ENCODE data around the gene DVL2.

DNA sequence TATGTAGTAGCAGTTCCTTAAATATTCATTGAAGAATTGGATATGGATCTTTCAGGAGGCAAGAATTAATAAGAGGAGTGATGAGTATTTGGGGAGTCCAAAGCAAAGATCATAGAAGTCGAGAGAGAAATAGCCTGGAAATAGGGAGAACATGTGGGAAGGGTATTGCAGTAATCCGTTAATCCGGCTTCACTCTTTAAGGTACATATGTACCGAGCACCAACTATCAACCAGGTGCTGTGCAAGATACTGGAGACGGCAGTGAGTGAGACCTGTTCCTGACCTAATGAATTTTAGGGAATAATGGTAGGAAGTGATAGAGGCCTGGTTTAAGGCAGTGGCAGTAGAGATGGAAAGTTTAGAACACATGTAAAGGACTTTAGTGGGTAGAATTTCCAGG, 18.8 kb upstream of the DVL2 start:
- TF ChIP-seq ZNF660 (tag by site-specific recombination; IDR thresholded peaks at IDR 0.05), result no peak
- TF ChIP-seq, protein P1, sequence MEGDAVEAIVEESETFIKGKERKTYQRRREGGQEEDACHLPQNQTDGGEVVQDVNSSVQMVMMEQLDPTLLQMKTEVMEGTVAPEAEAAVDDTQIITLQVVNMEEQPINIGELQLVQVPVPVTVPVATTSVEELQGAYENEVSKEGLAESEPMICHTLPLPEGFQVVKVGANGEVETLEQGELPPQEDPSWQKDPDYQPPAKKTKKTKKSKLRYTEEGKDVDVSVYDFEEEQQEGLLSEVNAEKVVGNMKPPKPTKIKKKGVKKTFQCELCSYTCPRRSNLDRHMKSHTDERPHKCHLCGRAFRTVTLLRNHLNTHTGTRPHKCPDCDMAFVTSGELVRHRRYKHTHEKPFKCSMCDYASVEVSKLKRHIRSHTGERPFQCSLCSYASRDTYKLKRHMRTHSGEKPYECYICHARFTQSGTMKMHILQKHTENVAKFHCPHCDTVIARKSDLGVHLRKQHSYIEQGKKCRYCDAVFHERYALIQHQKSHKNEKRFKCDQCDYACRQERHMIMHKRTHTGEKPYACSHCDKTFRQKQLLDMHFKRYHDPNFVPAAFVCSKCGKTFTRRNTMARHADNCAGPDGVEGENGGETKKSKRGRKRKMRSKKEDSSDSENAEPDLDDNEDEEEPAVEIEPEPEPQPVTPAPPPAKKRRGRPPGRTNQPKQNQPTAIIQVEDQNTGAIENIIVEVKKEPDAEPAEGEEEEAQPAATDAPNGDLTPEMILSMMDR (tag by site-specific recombination; IDR thresholded peaks at IDR 0.05), result no peak
- TF ChIP-seq, protein P2, sequence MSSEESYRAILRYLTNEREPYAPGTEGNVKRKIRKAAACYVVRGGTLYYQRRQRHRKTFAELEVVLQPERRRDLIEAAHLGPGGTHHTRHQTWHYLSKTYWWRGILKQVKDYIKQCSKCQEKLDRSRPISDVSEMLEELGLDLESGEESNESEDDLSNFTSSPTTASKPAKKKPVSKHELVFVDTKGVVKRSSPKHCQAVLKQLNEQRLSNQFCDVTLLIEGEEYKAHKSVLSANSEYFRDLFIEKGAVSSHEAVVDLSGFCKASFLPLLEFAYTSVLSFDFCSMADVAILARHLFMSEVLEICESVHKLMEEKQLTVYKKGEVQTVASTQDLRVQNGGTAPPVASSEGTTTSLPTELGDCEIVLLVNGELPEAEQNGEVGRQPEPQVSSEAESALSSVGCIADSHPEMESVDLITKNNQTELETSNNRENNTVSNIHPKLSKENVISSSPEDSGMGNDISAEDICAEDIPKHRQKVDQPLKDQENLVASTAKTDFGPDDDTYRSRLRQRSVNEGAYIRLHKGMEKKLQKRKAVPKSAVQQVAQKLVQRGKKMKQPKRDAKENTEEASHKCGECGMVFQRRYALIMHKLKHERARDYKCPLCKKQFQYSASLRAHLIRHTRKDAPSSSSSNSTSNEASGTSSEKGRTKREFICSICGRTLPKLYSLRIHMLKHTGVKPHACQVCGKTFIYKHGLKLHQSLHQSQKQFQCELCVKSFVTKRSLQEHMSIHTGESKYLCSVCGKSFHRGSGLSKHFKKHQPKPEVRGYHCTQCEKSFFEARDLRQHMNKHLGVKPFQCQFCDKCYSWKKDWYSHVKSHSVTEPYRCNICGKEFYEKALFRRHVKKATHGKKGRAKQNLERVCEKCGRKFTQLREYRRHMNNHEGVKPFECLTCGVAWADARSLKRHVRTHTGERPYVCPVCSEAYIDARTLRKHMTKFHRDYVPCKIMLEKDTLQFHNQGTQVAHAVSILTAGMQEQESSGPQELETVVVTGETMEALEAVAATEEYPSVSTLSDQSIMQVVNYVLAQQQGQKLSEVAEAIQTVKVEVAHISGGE (tag by site-specific recombination; conservative IDR thresholded peaks at IDR 0.05; ENCODE audit: low read depth), result no peak
- no peak for TF ChIP-seq ZFP41 (tag by site-specific recombination; IDR thresholded peaks at IDR 0.05; ENCODE audit: borderline replicate concordance)

Measured in HEK293 (cell line).